ENCODE measurements around the gene CAPN1. TPM values are rescaled to one million over a fixed set of nuclear protein-coding genes. Genes with fewer than 3 reads are reported as not detected.
A peak's percentile ranks its signal among the peaks of the same experiment; 100 is the strongest.

Gene CAPN1
- total and polyA plus RNA-seq, 9 of the 15 experiments (the other 6 are each of a cell fraction or from before 2014, with no cell fraction given) = 3.5 to 199 (median 61.6) TPM

- TF ChIP-seq NRF1 (conservative IDR thresholded peaks at IDR 0.05 in 1 of 2, IDR thresholded peaks at IDR 0.05 in 1 of 2) (no peak; a peak in 2 of 4 replicates), SP1 (CRISPR knock-in tag; IDR thresholded peaks at IDR 0.05) (peak; percentile 77), ZNF41 (CRISPR knock-in tag; conservative IDR thresholded peaks at IDR 0.05) (no peak), ELK1 (CRISPR knock-in tag; IDR thresholded peaks at IDR 0.05) (no peak), PKNOX1 (IDR thresholded peaks at IDR 0.05) (no peak), ZNF717 (CRISPR knock-in tag; IDR thresholded peaks at IDR 0.05) (no peak), PHB2 (IDR thresholded peaks at IDR 0.05; ENCODE audit: low read depth) (no peak), TFAM (CRISPR knock-in tag; conservative IDR thresholded peaks at IDR 0.05) (no peak), ZNF77 (CRISPR knock-in tag; IDR thresholded peaks at IDR 0.05) (no peak), MXD1 (CRISPR knock-in tag; IDR thresholded peaks at IDR 0.05; ENCODE audit: borderline replicate concordance, poor library complexity, severe bottlenecking) (no peak), SP2 (IDR thresholded peaks at IDR 0.05; ENCODE audit: extremely low read depth, low read depth, low read length, poor library complexity, severe bottlenecking) (no peak), CHD2 (IDR thresholded peaks at IDR 0.05; ENCODE audit: low read depth, low read length) (no peak), C11orf30 (IDR thresholded peaks at IDR 0.05; ENCODE audit: low read depth) (peak; percentile 58), ETV5 (CRISPR knock-in tag; IDR thresholded peaks at IDR 0.05; ENCODE audit: low read depth) (no peak), TCF7L2 (IDR thresholded peaks at IDR 0.05; ENCODE audit: low read depth, low read length) (no peak), KHSRP (IDR thresholded peaks at IDR 0.05) (no peak), RCOR1 (IDR thresholded peaks at IDR 0.05; ENCODE audit: borderline replicate concordance in 1 of 2, low read depth in 2 of 2, low read length in 2 of 2) (peak in 1 of 2 experiments; percentile 26; a peak in 1 of 4 replicates), GABPA (tag; conservative IDR thresholded peaks at IDR 0.05; ENCODE audit: low read depth) (no peak)
- TF ChIP-seq, protein P1, sequence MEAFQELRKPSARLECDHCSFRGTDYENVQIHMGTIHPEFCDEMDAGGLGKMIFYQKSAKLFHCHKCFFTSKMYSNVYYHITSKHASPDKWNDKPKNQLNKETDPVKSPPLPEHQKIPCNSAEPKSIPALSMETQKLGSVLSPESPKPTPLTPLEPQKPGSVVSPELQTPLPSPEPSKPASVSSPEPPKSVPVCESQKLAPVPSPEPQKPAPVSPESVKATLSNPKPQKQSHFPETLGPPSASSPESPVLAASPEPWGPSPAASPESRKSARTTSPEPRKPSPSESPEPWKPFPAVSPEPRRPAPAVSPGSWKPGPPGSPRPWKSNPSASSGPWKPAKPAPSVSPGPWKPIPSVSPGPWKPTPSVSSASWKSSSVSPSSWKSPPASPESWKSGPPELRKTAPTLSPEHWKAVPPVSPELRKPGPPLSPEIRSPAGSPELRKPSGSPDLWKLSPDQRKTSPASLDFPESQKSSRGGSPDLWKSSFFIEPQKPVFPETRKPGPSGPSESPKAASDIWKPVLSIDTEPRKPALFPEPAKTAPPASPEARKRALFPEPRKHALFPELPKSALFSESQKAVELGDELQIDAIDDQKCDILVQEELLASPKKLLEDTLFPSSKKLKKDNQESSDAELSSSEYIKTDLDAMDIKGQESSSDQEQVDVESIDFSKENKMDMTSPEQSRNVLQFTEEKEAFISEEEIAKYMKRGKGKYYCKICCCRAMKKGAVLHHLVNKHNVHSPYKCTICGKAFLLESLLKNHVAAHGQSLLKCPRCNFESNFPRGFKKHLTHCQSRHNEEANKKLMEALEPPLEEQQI (IDR thresholded peaks at IDR 0.05) = no peak
- TF ChIP-seq, protein P2, sequence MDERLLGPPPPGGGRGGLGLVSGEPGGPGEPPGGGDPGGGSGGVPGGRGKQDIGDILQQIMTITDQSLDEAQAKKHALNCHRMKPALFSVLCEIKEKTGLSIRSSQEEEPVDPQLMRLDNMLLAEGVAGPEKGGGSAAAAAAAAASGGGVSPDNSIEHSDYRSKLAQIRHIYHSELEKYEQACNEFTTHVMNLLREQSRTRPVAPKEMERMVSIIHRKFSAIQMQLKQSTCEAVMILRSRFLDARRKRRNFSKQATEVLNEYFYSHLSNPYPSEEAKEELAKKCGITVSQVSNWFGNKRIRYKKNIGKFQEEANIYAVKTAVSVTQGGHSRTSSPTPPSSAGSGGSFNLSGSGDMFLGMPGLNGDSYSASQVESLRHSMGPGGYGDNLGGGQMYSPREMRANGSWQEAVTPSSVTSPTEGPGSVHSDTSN (CRISPR knock-in tag; IDR thresholded peaks at IDR 0.05; ENCODE audit: low read depth) = no peak
- TF ChIP-seq, protein P2 (tag; conservative IDR thresholded peaks at IDR 0.05; ENCODE audit: low read depth) = no peak
Observed at GRCh38 chr11:65180877-65181568, 705 bp upstream of the CAPN1 start (continued).

Measured in K562 (cell line).